Activated B cell treated with CpG ODN at 0.5 μM for 24 hours (primary cell): ENCODE measurements around the gene NXN. TPM values are rescaled to one million over a fixed set of nuclear protein-coding genes. Genes with fewer than 3 reads are reported as not detected.

Experiments
- ATAC-seq: fragments of 200-7000 bp; cut with Tn5 transposase; one replicate; pipeline ENCODE4 v1.10.0; 2021; ENCODE audit warnings: low read depth, mild to moderate bottlenecking, moderate library complexity
- CTCF ChIA-PET: fragments of 350-600 bp; sonication (Branson Sonifier 250); formaldehyde crosslinking; loops from one replicate; lab custom pipeline; 2021; ENCODE audit warnings: antibody characterized with exemption; lab: Charles Lee
- POLR2A ChIA-PET: fragments of 350-600 bp; sonication (Branson Sonifier 250); formaldehyde crosslinking; loops from one replicate; lab custom pipeline; 2021; ENCODE audit warnings: antibody characterized with exemption; lab: Charles Lee
- DNase-seq: peaks from one replicate; pipeline ENCODE4 v3.0.0; 2022
- H3K27ac Mint-ChIP-seq: one replicate; pipeline ENCODE4 v1.8.0; 2020; ENCODE audit warnings: mixed read lengths
- H3K27me3 Mint-ChIP-seq: one replicate; pipeline ENCODE4 v1.8.0; 2021; ENCODE audit warnings: mixed read lengths
- H3K36me3 Mint-ChIP-seq: one replicate; pipeline ENCODE4 v1.8.0; 2021; ENCODE audit warnings: low read depth, mixed read lengths
- H3K4me1 Mint-ChIP-seq: one replicate; pipeline ENCODE4 v1.8.0; 2021; ENCODE audit warnings: mixed read lengths
- H3K4me3 Mint-ChIP-seq: one replicate; pipeline ENCODE4 v1.8.0; 2020; ENCODE audit warnings: mild to moderate bottlenecking, mixed read lengths
- H3K9me3 Mint-ChIP-seq: one replicate; pipeline ENCODE4 v1.8.0; 2020; ENCODE audit warnings: mixed read lengths
- intact Hi-C: fragments of 100-400 bp; cut with micrococcal nuclease; formaldehyde crosslinking; loops from one replicate; pipeline ENCODE4 v1.15.1; 2024
- total RNA-seq: library from RNA; stranded (reverse); gene quantifications from 2 replicates; pipeline ENCODE4 v1.2.3, GENCODE V29; 2022
- TF ChIP-seq, protein P1 (sequence below): fragments of 200-600 bp; IDR thresholded peaks from one replicate; pipeline ENCODE4 v1.8.0; 2022; ENCODE audit warnings: antibody characterized with exemption, mild to moderate bottlenecking

NXN gene
- total RNA-seq, 1 donor from 2014 or later, result 0.22 TPM

DNA sequence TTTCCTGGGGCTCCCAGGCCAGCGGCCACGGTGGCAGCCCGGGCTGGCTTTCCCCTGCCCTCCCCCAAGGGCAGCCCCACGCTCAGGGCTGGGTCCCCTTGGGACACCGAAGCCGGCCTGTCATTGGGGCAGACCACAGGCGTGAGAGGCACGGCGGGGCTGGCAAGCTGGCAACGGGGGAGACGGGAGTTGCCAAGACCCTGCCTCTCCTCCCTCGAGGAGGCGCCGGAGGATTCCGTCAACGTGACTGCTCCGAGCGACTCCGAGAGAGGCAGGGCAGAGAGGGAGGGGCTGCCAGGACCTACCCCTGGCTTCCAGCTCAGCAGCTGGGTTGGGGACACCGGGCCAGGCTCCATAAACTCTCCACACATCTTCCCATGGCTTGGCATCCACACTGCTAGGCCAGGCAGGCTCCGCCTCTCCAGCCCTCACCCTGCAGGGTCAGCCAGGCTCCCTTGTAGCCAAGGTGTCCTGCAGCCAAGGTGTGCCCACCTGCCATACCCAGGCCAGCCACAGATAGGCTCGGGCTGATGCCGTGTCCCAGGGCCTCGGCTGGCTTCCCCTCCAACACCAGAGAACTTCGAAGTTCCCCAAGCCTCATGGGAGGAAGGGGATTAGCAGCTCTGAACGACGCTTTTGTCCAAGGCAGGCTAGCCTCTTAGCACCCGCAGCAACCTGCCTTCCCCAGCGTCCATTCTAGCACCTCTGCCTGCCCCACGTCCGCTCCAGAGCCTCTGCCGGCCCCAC lies 42.9 kb upstream of the NXN start:
- DNase-seq, result no peak
- intact Hi-C loops, result no loop called here
- Mint-ChIP-seq H3K27me3 (no peaks in the 10 kb centered on the region), H3K36me3 (peaks cover 14% of the 10 kb centered on the region), H3K4me1 (no peaks in the 10 kb centered on the region), H3K9me3 (no peaks in the 10 kb centered on the region), H3K4me3 (no peak overlapping the region), H3K27ac (no peak overlapping the region)
- TF ChIP-seq, protein P1, sequence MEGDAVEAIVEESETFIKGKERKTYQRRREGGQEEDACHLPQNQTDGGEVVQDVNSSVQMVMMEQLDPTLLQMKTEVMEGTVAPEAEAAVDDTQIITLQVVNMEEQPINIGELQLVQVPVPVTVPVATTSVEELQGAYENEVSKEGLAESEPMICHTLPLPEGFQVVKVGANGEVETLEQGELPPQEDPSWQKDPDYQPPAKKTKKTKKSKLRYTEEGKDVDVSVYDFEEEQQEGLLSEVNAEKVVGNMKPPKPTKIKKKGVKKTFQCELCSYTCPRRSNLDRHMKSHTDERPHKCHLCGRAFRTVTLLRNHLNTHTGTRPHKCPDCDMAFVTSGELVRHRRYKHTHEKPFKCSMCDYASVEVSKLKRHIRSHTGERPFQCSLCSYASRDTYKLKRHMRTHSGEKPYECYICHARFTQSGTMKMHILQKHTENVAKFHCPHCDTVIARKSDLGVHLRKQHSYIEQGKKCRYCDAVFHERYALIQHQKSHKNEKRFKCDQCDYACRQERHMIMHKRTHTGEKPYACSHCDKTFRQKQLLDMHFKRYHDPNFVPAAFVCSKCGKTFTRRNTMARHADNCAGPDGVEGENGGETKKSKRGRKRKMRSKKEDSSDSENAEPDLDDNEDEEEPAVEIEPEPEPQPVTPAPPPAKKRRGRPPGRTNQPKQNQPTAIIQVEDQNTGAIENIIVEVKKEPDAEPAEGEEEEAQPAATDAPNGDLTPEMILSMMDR, result no peak
- ChIA-PET POLR2A (no interaction called here), CTCF (no interaction called here)
- no peak for ATAC-seq

DNA sequence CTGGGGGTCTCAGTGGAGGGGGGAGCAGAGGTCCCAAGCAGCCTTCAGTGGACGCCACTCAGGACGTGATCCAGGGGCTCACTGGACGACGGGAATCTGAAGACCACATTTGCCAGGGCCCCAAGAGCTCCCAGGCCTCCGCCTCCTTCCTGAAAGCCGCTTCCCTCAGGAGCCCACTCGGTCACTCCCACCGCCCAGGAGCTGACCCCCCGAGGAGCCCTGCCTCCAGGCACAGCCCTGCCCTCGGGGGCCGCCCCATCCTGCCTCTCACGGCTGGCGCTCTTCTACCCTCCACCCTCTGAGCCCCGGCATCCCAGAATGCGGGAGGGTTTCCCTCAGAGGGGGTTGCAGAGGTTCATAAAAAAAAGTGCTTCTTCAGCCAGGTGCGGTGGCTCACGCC lies 41.6 kb upstream of the NXN start:
- POLR2A ChIA-PET, result no interaction called here
- H3K9me3 Mint-ChIP-seq, result no peaks in the 10 kb centered on the region
- no peak for DNase-seq

DNA sequence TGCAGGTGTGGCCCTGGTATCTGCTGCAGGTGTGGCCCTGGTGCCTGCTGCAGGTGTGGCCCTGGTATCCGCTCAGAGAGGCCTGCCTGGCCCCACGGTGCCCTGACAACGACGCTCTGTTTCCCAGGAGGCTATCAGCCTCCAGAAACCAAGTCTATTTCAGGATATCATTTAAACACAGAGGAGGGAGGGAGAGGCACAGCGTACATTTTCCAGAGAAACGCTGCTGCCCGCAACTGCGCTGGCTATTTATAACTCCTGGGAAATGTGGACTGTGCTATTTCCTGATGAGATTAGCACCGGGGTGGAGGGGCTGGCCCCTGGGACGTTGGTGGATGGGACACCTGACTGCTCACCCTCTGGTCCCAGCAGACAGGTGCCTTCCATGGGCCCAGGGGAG lies 39.9 kb upstream of the NXN start:
- H3K27ac Mint-ChIP-seq, result no peak overlapping the region
- DNase-seq (no peak), ATAC-seq (no peak)
- no peaks in the 10 kb centered on the region for H3K4me1 Mint-ChIP-seq
- TF ChIP-seq, protein P1, result no peak
- no peaks in the 10 kb centered on the region for H3K9me3 Mint-ChIP-seq
- CTCF ChIA-PET, result no interaction called here
- no peaks in the 10 kb centered on the region for H3K27me3 Mint-ChIP-seq
- H3K4me3 Mint-ChIP-seq, result no peak overlapping the region
- intact Hi-C loops, result no loop called here
- POLR2A ChIA-PET, result no interaction called here
- H3K36me3 Mint-ChIP-seq, result peaks cover 8% of the 10 kb centered on the region

More for the DNA sequence above, 41.6 kb upstream of the NXN start:
- no peak for ATAC-seq
- TF ChIP-seq, protein P1, result no peak
- H3K27ac Mint-ChIP-seq, result no peak overlapping the region
- no peaks in the 10 kb centered on the region for H3K27me3 Mint-ChIP-seq
- CTCF ChIA-PET, result no interaction called here
- intact Hi-C loops, result no loop called here
- H3K36me3 Mint-ChIP-seq, result peaks cover 13% of the 10 kb centered on the region
- H3K4me3 Mint-ChIP-seq, result no peak overlapping the region
- H3K4me1 Mint-ChIP-seq, result no peaks in the 10 kb centered on the region

DNA sequence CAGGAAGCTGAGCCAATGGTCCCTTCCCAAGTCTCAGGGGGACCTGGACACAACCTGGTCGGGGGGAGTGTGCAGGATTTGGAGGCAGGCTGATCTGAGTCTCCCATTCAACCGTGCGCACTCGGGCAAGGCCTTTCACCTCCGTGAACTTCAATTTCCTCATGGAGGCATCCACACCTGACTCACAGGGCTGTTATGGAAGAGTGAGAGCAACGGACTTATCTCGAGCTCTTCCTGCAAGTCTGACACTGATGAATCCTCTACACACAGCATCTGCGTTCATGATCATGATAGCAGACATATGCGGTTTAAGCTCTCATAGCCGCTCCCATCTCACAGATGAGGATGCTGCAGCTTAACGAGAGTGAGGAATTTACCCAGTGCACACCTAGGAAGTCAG lies 39.0 kb upstream of the NXN start:
- Mint-ChIP-seq H3K4me1 (no peaks in the 10 kb centered on the region), H3K36me3 (peaks cover 8% of the 10 kb centered on the region), H3K27me3 (no peaks in the 10 kb centered on the region), H3K4me3 (no peak overlapping the region), H3K9me3 (no peaks in the 10 kb centered on the region), H3K27ac (no peak overlapping the region)
- TF ChIP-seq, protein P1, result no peak
- POLR2A ChIA-PET, result no interaction called here
- DNase-seq (no peak), ATAC-seq (no peak)
- CTCF ChIA-PET, result no interaction called here
- intact Hi-C loops, result no loop called here

DNA sequence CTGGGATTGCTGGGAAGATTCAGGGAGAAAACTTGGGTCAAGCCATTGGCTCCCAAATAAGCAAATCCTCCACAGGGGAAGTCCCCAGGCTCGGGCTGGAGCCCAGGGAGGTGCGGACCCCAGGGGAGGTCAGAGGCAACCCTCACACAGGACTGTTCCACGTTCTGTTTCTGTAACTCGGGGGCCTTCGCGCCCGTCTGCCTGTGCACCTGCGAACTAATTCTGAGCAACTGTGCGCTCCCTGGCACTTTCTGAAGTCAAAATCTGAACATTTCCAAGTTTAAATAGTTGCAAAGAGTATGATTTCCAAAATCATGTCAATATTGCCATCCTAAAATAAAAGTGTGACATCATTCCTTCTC lies 34.1 kb upstream of the NXN start:
- ATAC-seq, result no peak
- intact Hi-C loops, result no loop called here
- no peak overlapping the region for H3K4me3 Mint-ChIP-seq
- H3K4me1 Mint-ChIP-seq, result no peaks in the 10 kb centered on the region
- DNase-seq, result no peak
- H3K36me3 Mint-ChIP-seq, result peaks cover 28% of the 10 kb centered on the region
- CTCF ChIA-PET, result no interaction called here
- no peak overlapping the region for H3K27ac Mint-ChIP-seq
- no peaks in the 10 kb centered on the region for H3K27me3 Mint-ChIP-seq
- H3K9me3 Mint-ChIP-seq, result no peaks in the 10 kb centered on the region
- TF ChIP-seq, protein P1, result no peak
- POLR2A ChIA-PET, result no interaction called here
